ENCODE results near the gene PDE1C.
A peak's percentile ranks its signal among the peaks of the same experiment; 100 is the strongest.

Gene PDE1C

DNA sequence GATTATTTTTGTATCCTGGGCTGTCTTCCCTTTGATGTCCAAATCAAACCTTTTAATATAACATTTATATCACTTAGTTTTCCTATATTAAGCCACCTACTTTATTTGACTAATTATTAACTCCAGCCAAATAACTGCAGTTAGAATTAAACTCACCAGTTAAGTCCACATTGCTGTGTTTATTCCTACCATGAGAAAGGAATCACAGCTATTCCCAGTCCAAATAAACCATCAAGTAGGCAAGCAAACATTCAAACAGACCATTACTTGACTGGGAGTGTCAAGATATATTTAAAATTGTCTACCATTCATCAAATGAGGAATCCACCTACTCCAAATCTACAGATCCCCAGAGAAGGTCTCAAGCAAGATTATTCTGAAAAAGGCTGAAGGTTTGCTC, 22.4 kb downstream of the PDE1C start:
- no peaks in the 10 kb centered on the region for H3K36me3 ChIP-seq (ENCODE audit: control insufficient read depth in 4 of 4, insufficient read depth in 4 of 4, low read length in 3 of 4)
- H3K4me3 ChIP-seq (ENCODE audit: control insufficient read depth in 1 of 7, extremely low read depth in 1 of 7, insufficient read depth in 4 of 7, low read depth in 2 of 7, low read length in 6 of 7) = no peak overlapping the region
- H3K9me3 ChIP-seq (ENCODE audit: control extremely low read depth in 1 of 5, control insufficient read depth in 4 of 5, insufficient read depth in 2 of 5, low read depth in 1 of 5, low read length in 4 of 5) = no peaks in the 10 kb centered on the region
- peaks cover 0 to 3% (median 0%) of the 10 kb centered on the region in 4 experiments for H3K4me1 ChIP-seq (ENCODE audit: control extremely low read depth in 1 of 4, control insufficient read depth in 4 of 4, insufficient read depth in 4 of 4, low read length in 3 of 4)
- DNase-seq = no peak
- no peaks in the 10 kb centered on the region for H3K27me3 ChIP-seq (replicated peaks in 2 of 5; ENCODE audit: control insufficient read depth in 4 of 5, insufficient read depth in 5 of 5, low read length in 4 of 5)
- ChIA-PET POLR2A (no interaction called here), CTCF (no interaction called here)
- H3K27ac ChIP-seq (ENCODE audit: insufficient read depth in 1 of 2, low read depth in 1 of 2, low read length in 2 of 2, poor library complexity in 1 of 2, severe bottlenecking in 2 of 2) = no peak overlapping the region

DNA sequence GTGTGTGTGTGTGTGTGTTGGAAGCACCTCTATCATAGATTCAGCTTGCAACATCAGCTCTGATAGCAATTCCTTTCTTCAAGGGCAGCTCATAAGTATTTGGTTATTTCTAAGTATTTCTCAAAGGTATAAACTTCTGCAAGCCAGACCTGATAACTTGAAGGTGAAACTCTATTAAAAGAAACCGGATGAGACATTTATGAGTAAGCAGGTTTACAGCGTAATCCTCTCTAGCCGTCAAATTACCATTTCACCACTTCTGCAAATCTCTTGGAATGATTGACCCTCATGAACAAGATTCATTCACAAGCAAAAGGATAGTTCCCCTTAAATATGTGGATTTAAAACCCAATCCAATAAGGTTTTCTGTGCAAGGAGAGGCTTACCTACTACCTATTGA, 23.1 kb downstream of the PDE1C start:
- peak in 2 of 3 donors; percentile 28 to 29 for DNase-seq
- no peaks in the 10 kb centered on the region for H3K36me3 ChIP-seq (ENCODE audit: control insufficient read depth in 4 of 4, insufficient read depth in 4 of 4, low read length in 3 of 4)
- no peaks in the 10 kb centered on the region for H3K9me3 ChIP-seq (ENCODE audit: control extremely low read depth in 1 of 5, control insufficient read depth in 4 of 5, insufficient read depth in 2 of 5, low read depth in 1 of 5, low read length in 4 of 5)
- ChIA-PET CTCF (no interaction called here), POLR2A (no interaction called here)
- H3K27me3 ChIP-seq (replicated peaks in 2 of 5; ENCODE audit: control insufficient read depth in 4 of 5, insufficient read depth in 5 of 5, low read length in 4 of 5) = no peaks in the 10 kb centered on the region
- 71% methylated on average over 1 of the region's 3 CpGs for WGBS (ENCODE audit: insufficient coverage)
- H3K4me1 ChIP-seq (ENCODE audit: control extremely low read depth in 1 of 4, control insufficient read depth in 4 of 4, insufficient read depth in 4 of 4, low read length in 3 of 4) = peaks cover 0 to 3% (median 0%) of the 10 kb centered on the region in 4 experiments
- H3K27ac ChIP-seq (ENCODE audit: insufficient read depth in 1 of 2, low read depth in 1 of 2, low read length in 2 of 2, poor library complexity in 1 of 2, severe bottlenecking in 2 of 2) = no peak overlapping the region
- H3K4me3 ChIP-seq (ENCODE audit: control insufficient read depth in 1 of 7, extremely low read depth in 1 of 7, insufficient read depth in 4 of 7, low read depth in 2 of 7, low read length in 6 of 7) = no peak overlapping the region

DNA sequence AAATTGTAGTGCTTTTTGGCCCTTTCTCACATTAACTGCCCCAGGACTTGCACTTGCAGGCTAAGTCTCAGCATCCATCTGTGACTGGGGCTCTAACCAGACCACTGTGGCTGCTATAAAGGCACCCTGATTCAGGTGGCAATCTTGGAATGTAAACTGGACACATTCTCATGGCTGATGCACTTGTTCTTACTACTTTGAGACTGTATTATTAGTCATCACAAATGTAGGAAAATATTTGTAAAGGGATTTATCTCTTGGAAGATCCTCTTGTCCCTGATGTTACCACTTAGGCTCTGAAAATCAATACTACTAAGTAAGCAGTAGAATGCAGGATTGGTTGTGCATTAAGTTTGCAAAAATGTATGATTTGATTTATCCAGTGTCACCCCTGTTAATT, 25.0 kb downstream of the PDE1C start:
- peaks cover 0 to 3% (median 0%) of the 10 kb centered on the region in 4 experiments for H3K4me1 ChIP-seq (ENCODE audit: control extremely low read depth in 1 of 4, control insufficient read depth in 4 of 4, insufficient read depth in 4 of 4, low read length in 3 of 4)
- ChIA-PET CTCF (interaction anchor here (1.0 kb wide), 1 partner anchor 12 kb away, joined by 3 read pairs; no protein-coding TSS in a partner anchor), POLR2A (no interaction called here)
- H3K27ac ChIP-seq (ENCODE audit: insufficient read depth in 1 of 2, low read depth in 1 of 2, low read length in 2 of 2, poor library complexity in 1 of 2, severe bottlenecking in 2 of 2) = no peak overlapping the region
- no peaks in the 10 kb centered on the region for H3K9me3 ChIP-seq (ENCODE audit: control extremely low read depth in 1 of 5, control insufficient read depth in 4 of 5, insufficient read depth in 2 of 5, low read depth in 1 of 5, low read length in 4 of 5)
- no peak for DNase-seq
- H3K27me3 ChIP-seq (replicated peaks in 2 of 5; ENCODE audit: control insufficient read depth in 4 of 5, insufficient read depth in 5 of 5, low read length in 4 of 5) = no peaks in the 10 kb centered on the region
- H3K36me3 ChIP-seq (ENCODE audit: control insufficient read depth in 4 of 4, insufficient read depth in 4 of 4, low read length in 3 of 4) = no peaks in the 10 kb centered on the region
- H3K4me3 ChIP-seq (ENCODE audit: control insufficient read depth in 1 of 7, extremely low read depth in 1 of 7, insufficient read depth in 4 of 7, low read depth in 2 of 7, low read length in 6 of 7) = no peak overlapping the region

DNA sequence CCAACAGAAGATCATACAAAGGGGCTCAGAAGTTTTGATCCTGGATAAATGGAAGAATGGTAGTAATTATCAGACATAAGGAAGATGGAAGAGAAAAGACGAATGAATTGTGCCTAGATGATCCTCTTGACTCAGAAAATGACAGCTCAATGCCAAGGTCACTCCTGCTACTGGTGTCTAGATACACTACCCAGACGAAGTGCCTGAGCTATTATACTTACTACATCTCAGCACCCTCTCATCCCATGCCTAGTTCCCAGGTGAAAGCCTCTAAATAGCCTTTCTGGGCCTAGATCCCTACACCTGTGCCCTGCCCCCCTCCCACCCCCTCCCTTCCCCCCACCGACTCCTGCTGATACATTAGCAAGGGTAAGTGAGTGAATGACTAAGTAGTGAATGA, 25.5 kb downstream of the PDE1C start:
- no peak for DNase-seq
- Histone ChIP-seq H3K4me1 (ENCODE audit: control extremely low read depth in 1 of 4, control insufficient read depth in 4 of 4, insufficient read depth in 4 of 4, low read length in 3 of 4) (peaks cover 0 to 3% (median 0%) of the 10 kb centered on the region in 4 experiments), H3K27me3 (replicated peaks in 2 of 5; ENCODE audit: control insufficient read depth in 4 of 5, insufficient read depth in 5 of 5, low read length in 4 of 5) (no peaks in the 10 kb centered on the region), H3K27ac (ENCODE audit: insufficient read depth in 1 of 2, low read depth in 1 of 2, low read length in 2 of 2, poor library complexity in 1 of 2, severe bottlenecking in 2 of 2) (no peak overlapping the region), H3K4me3 (ENCODE audit: control insufficient read depth in 1 of 7, extremely low read depth in 1 of 7, insufficient read depth in 4 of 7, low read depth in 2 of 7, low read length in 6 of 7) (no peak overlapping the region), H3K36me3 (ENCODE audit: control insufficient read depth in 4 of 4, insufficient read depth in 4 of 4, low read length in 3 of 4) (no peaks in the 10 kb centered on the region), H3K9me3 (ENCODE audit: control extremely low read depth in 1 of 5, control insufficient read depth in 4 of 5, insufficient read depth in 2 of 5, low read depth in 1 of 5, low read length in 4 of 5) (no peaks in the 10 kb centered on the region)
- ChIA-PET POLR2A (no interaction called here), CTCF (no interaction called here)
- WGBS (ENCODE audit: insufficient coverage) = 93% methylated on average over 2 of the region's 3 CpGs

DNA sequence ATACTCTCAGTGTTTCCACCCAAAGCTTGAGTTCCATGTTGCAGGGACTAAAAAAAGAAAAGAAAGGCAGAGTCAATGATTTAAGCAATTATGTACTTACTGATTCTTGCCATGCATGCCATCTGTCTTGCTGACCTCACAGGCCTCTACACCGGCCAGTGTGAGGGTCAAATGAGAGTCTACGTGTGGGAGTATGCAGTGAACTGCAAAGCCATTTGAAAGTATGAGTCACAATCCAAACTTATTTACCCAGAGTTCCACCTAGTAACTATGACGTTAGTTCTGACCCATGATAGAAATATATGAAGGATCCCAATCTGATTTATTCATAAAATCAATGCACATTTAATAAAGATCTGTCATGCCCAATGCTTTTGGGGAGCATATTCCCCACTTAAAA, 26.5 kb downstream of the PDE1C start:
- Histone ChIP-seq H3K9me3 (ENCODE audit: control extremely low read depth in 1 of 5, control insufficient read depth in 4 of 5, insufficient read depth in 2 of 5, low read depth in 1 of 5, low read length in 4 of 5) (no peaks in the 10 kb centered on the region), H3K27me3 (replicated peaks in 2 of 5; ENCODE audit: control insufficient read depth in 4 of 5, insufficient read depth in 5 of 5, low read length in 4 of 5) (no peaks in the 10 kb centered on the region), H3K27ac (ENCODE audit: insufficient read depth in 1 of 2, low read depth in 1 of 2, low read length in 2 of 2, poor library complexity in 1 of 2, severe bottlenecking in 2 of 2) (no peak overlapping the region), H3K4me1 (ENCODE audit: control extremely low read depth in 1 of 4, control insufficient read depth in 4 of 4, insufficient read depth in 4 of 4, low read length in 3 of 4) (no peaks in the 10 kb centered on the region), H3K36me3 (ENCODE audit: control insufficient read depth in 4 of 4, insufficient read depth in 4 of 4, low read length in 3 of 4) (no peaks in the 10 kb centered on the region), H3K4me3 (ENCODE audit: control insufficient read depth in 1 of 7, extremely low read depth in 1 of 7, insufficient read depth in 4 of 7, low read depth in 2 of 7, low read length in 6 of 7) (no peak overlapping the region)
- CTCF ChIA-PET = no interaction called here
- POLR2A ChIA-PET = no interaction called here
- 100% methylated on average over 1 of the region's 3 CpGs for WGBS (ENCODE audit: insufficient coverage)
- DNase-seq = no peak

DNA sequence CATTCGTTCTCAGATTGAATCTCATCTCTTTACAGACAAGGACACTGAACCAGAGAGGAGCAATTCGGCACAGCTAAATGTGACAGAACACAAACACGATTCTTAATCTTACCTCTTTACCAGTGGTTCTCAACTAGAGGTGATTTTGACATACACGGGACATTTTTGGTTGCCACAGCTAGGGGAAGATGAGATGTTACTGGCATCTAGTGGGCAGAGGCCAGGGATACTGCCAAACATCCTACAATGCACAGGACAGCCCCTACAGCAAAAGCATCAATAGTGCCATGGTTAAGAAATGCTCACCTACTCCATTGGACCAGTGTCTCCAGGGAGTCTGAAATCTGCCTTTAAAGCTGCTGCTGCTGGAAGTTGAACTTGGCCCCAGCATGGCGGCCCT, 27.3 kb downstream of the PDE1C start:
- Histone ChIP-seq H3K27ac (ENCODE audit: insufficient read depth in 1 of 2, low read depth in 1 of 2, low read length in 2 of 2, poor library complexity in 1 of 2, severe bottlenecking in 2 of 2) (no peak overlapping the region), H3K4me3 (ENCODE audit: control insufficient read depth in 1 of 7, extremely low read depth in 1 of 7, insufficient read depth in 4 of 7, low read depth in 2 of 7, low read length in 6 of 7) (no peak overlapping the region), H3K4me1 (ENCODE audit: control extremely low read depth in 1 of 4, control insufficient read depth in 4 of 4, insufficient read depth in 4 of 4, low read length in 3 of 4) (no peaks in the 10 kb centered on the region), H3K27me3 (replicated peaks in 2 of 5; ENCODE audit: control insufficient read depth in 4 of 5, insufficient read depth in 5 of 5, low read length in 4 of 5) (no peaks in the 10 kb centered on the region), H3K9me3 (ENCODE audit: control extremely low read depth in 1 of 5, control insufficient read depth in 4 of 5, insufficient read depth in 2 of 5, low read depth in 1 of 5, low read length in 4 of 5) (no peaks in the 10 kb centered on the region), H3K36me3 (ENCODE audit: control insufficient read depth in 4 of 4, insufficient read depth in 4 of 4, low read length in 3 of 4) (no peaks in the 10 kb centered on the region)
- ChIA-PET POLR2A (no interaction called here), CTCF (interaction anchor here (1.0 kb wide), 1 partner anchor 10 kb away, joined by 3 read pairs; no protein-coding TSS in a partner anchor)
- WGBS (ENCODE audit: insufficient coverage) = 97% methylated on average over 3 of the region's 5 CpGs
- DNase-seq = no peak

DNA sequence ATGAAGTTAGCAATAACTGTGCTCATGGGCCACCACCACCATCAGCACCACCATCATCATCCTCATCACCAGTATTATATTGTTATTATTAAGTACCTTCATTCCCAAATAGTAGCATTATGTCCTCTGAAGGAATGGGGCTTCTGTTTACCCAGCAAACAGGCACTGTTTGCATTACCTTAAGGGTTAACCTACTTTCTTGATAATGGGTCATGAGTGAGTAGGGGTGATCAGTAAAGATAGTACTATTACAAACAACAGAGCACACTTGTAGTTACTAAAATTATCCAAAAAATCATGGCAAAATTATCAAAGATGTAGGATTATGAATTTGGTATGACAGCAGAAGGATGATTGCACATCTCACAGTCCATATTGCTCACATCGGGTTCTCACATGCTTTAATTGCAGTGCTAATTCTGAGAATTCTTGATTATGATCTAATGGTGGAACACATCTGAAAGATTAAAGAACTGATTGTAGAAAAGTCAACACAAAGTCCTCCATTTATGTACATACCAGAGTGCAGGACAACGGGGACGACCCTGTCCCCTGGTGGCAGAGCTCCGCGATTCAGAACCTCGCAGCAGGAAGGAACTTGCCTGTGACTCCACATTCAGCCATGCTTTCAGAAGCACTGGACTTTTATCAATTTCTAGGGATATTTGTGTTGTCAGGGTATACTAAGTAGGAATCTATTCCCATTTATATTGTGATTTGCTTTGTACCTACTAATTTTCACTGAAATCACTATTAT, 31.0 kb downstream of the PDE1C start:
- H3K4me1 ChIP-seq (ENCODE audit: control extremely low read depth in 1 of 4, control insufficient read depth in 4 of 4, insufficient read depth in 4 of 4, low read length in 3 of 4) = peaks cover 0 to 16% (median 5%) of the 10 kb centered on the region in 4 experiments
- no peak overlapping the region for H3K27ac ChIP-seq (ENCODE audit: insufficient read depth in 1 of 2, low read depth in 1 of 2, low read length in 2 of 2, poor library complexity in 1 of 2, severe bottlenecking in 2 of 2)
- no peaks in the 10 kb centered on the region for H3K9me3 ChIP-seq (ENCODE audit: control extremely low read depth in 1 of 5, control insufficient read depth in 4 of 5, insufficient read depth in 2 of 5, low read depth in 1 of 5, low read length in 4 of 5)
- no peaks in the 10 kb centered on the region for H3K27me3 ChIP-seq (replicated peaks in 2 of 5; ENCODE audit: control insufficient read depth in 4 of 5, insufficient read depth in 5 of 5, low read length in 4 of 5)
- no CpG with 5 or more reads among the region's 6 CpGs for WGBS (ENCODE audit: insufficient coverage)
- no peak for DNase-seq
- ChIA-PET CTCF (no interaction called here), POLR2A (no interaction called here)
- no peaks in the 10 kb centered on the region for H3K36me3 ChIP-seq (ENCODE audit: control insufficient read depth in 4 of 4, insufficient read depth in 4 of 4, low read length in 3 of 4)
- no peak overlapping the region for H3K4me3 ChIP-seq (ENCODE audit: control insufficient read depth in 1 of 7, extremely low read depth in 1 of 7, insufficient read depth in 4 of 7, low read depth in 2 of 7, low read length in 6 of 7)
